HCT116 (cell line): ENCODE measurements around the gene TIMM50. TPM values are rescaled to one million over a fixed set of nuclear protein-coding genes. Genes with fewer than 3 reads are reported as not detected.

ENCODE experiments used
- ATAC-seq: fragments of 200-7000 bp; cut with Tn5 transposase; 2 replicates; pipeline ENCODE4 v1.9.1; 2020; ENCODE audit warnings: mild to moderate bottlenecking, moderate library complexity
- BruUV-seq: library from RNA; stranded (reverse); fragments of 400-500 nt; replicated peaks from 2 replicates; lab custom pipeline; 2021; lab: Mats Ljungman, UMichigan
- CTCF ChIA-PET: fragments of 300-600 bp; sonication (Branson Sonifier 250); formaldehyde crosslinking; loops from one replicate; lab custom pipeline; 2021; ENCODE audit warnings: antibody characterized with exemption; lab: Charles Lee
- POLR2A ChIA-PET: fragments of 300-600, 350-600 bp; sonication (Branson Sonifier 250); formaldehyde crosslinking; loops from one replicate; lab custom pipeline; 2021; ENCODE audit warnings: antibody characterized with exemption; lab: Charles Lee
- RAD21 ChIA-PET, 2 experiments: fragments of 300-600 bp; sonication (Branson Sonifier 250); formaldehyde crosslinking; loops; one replicate each; lab custom pipeline; 2023; ENCODE audit warnings: low total read pairs in 2 of 2; ENCODE audit not compliant: uncharacterized antibody in 2 of 2, unreplicated experiment in 2 of 2, low non-redundant PET in 1 of 2; lab: Charles Lee
- DNase-seq: peaks from one replicate; pipeline ENCODE4 v3.0.0-alpha.2; 2010; ENCODE audit warnings: low read depth, low spot score
- H2AFZ ChIP-seq: fragments of 200-600 bp; shearing (Covaris generic), sonication (generic); 2 replicates; pipeline ENCODE4 v1.6.1; 2017; ENCODE audit warnings: low read depth, mixed run types, mixed read lengths, antibody characterized with exemption, low read length; ENCODE audit not compliant: poor library complexity, severe bottlenecking
- H3K27ac ChIP-seq: 2 replicates; pipeline ENCODE4 v1.5.1; 2012; ENCODE audit warnings: low read depth, low read length
- H3K27me3 ChIP-seq: fragments of 200-600 bp; sonication (generic); 2 replicates; pipeline ENCODE4 v1.6.1; 2016; ENCODE audit warnings: mixed run types, low read length, mixed read lengths; ENCODE audit not compliant: insufficient read depth
- H3K36me3 ChIP-seq, 2 experiments: fragments of 200-500 bp in 1 of 2; fragments of 200-600 bp in 1 of 2; sonication (Bioruptor generic) in 1 of 2; sonication (generic) in 1 of 2; 2 replicates each; pipeline versions ENCODE4 v1.5.1 to v1.6.1; 2014 to 2016; ENCODE audit warnings: low read length in 2 of 2, inconsistent platforms in 1 of 2, mixed read lengths in 1 of 2, mixed run types in 1 of 2; ENCODE audit not compliant: insufficient read depth in 2 of 2, control insufficient read depth in 1 of 2
- H3K4me1 ChIP-seq, 2 experiments: fragments of 200-600 bp in 1 of 2; sonication (generic) in 1 of 2; 2 replicates each; pipeline versions ENCODE4 v1.5.1 to v1.6.1; 2012 to 2017; ENCODE audit warnings: low read length in 2 of 2, inconsistent platforms in 1 of 2, mild to moderate bottlenecking in 1 of 2, mixed read lengths in 1 of 2, mixed run types in 1 of 2, moderate library complexity in 1 of 2; ENCODE audit not compliant: insufficient read depth in 2 of 2, control insufficient read depth in 1 of 2
- H3K4me2 ChIP-seq: fragments of 200-600 bp; sonication (generic); 2 replicates; pipeline ENCODE4 v1.6.1; 2017; ENCODE audit warnings: mixed run types, low read length, mixed read lengths
- H3K4me3 ChIP-seq, 2 experiments: fragments of 200-600 bp in 1 of 2; sonication (generic) in 1 of 2; replicated peaks in 1 of 2; 2 replicates each; pipeline ENCODE4 v1.5.1; 2011 to 2016; ENCODE audit warnings: low read length in 2 of 2, control low read depth in 1 of 2, low read depth in 1 of 2, mild to moderate bottlenecking in 1 of 2, mixed read lengths in 1 of 2, mixed run types in 1 of 2
- H3K79me2 ChIP-seq: fragments of 200-600 bp; sonication (generic); 2 replicates; pipeline ENCODE4 v1.6.1; 2017; ENCODE audit warnings: mild to moderate bottlenecking, mixed run types, low read length, moderate library complexity, mixed read lengths; ENCODE audit not compliant: insufficient read depth
- H3K9ac ChIP-seq: fragments of 200-600 bp; sonication (generic); 2 replicates; pipeline ENCODE4 v1.6.1; 2016; ENCODE audit warnings: low read length, mixed read lengths
- H3K9me2 ChIP-seq: fragments of 200-600 bp; sonication (generic), shearing (Covaris generic); 2 replicates; pipeline ENCODE4 v1.6.1; 2017; ENCODE audit warnings: mixed run types, mild to moderate bottlenecking, moderate library complexity; ENCODE audit not compliant: insufficient read depth
- H3K9me3 ChIP-seq, 2 experiments: fragments of 200-500 bp in 1 of 2; fragments of 200-600 bp in 1 of 2; sonication (Bioruptor generic) in 1 of 2; sonication (generic) in 1 of 2; 2 replicates each; pipeline ENCODE4 v1.6.1; 2014 to 2017; ENCODE audit warnings: low read length in 2 of 2, mixed read lengths in 2 of 2, inconsistent platforms in 1 of 2, low read depth in 1 of 2, mild to moderate bottlenecking in 1 of 2, mixed run types in 1 of 2, moderate library complexity in 1 of 2; ENCODE audit not compliant: control insufficient read depth in 1 of 2, insufficient read depth in 1 of 2
- H4K20me1 ChIP-seq: fragments of 200-600 bp; sonication (generic), shearing (Covaris generic); 2 replicates; pipeline ENCODE4 v1.6.1; 2017; ENCODE audit warnings: mixed run types, mild to moderate bottlenecking, moderate library complexity; ENCODE audit not compliant: insufficient read depth
- CEBPB ChIP-seq: IDR thresholded peaks from 2 replicates; pipeline ENCODE4 v1.6.1; 2012; ENCODE audit warnings: low read depth
- EGR1 ChIP-seq: IDR thresholded peaks from 2 replicates; pipeline ENCODE4 v1.6.1; 2012; ENCODE audit warnings: low read depth
- EZH2phosphoT487 ChIP-seq: fragments of 200-600 bp; IDR thresholded peaks from 2 replicates; pipeline ENCODE4 v1.6.1; 2018; ENCODE audit warnings: antibody characterized with exemption, borderline replicate concordance
- FOSL1 ChIP-seq: IDR thresholded peaks from 2 replicates; pipeline ENCODE4 v1.6.1; 2012; ENCODE audit warnings: low read depth
- JUND ChIP-seq: IDR thresholded peaks from 2 replicates; pipeline ENCODE4 v1.6.1; 2012
- MAX ChIP-seq: IDR thresholded peaks from 2 replicates; pipeline ENCODE4 v1.6.1; 2012
- RAD21 ChIP-seq: IDR thresholded peaks from 2 replicates; pipeline ENCODE4 v1.6.1; 2012; ENCODE audit warnings: low read depth, mild to moderate bottlenecking
- SIN3A ChIP-seq: IDR thresholded peaks from 2 replicates; pipeline ENCODE4 v1.6.1; 2012; ENCODE audit warnings: low read depth
- SRF ChIP-seq: IDR thresholded peaks from 2 replicates; pipeline ENCODE4 v1.6.1; 2012; ENCODE audit warnings: low read depth
- intact Hi-C: fragments of 100-400 bp; cut with micrococcal nuclease; formaldehyde crosslinking; loops from 2 replicates; pipeline ENCODE4 v1.10.0; 2022
- total RNA-seq: library from RNA; stranded (reverse); gene quantifications from one replicate; pipeline ENCODE4 v1.2.1, GENCODE V29; 2021; ENCODE audit not compliant: unreplicated experiment
- TF ChIP-seq, protein P1 (sequence below): IDR thresholded peaks from 2 replicates; pipeline ENCODE4 v1.6.1; 2012
- TF ChIP-seq, protein P2 (sequence below): IDR thresholded peaks from 2 replicates; pipeline ENCODE4 v1.6.1; 2012; ENCODE audit warnings: low read depth

The TIMM50 gene
- total RNA-seq, 1 experiment from 2014 or later = 111 TPM

- no peaks in the 10 kb centered on the region for H4K20me1 ChIP-seq
- ChIA-PET CTCF (interaction anchor here (1.4 kb wide), 1 partner anchor 8 kb away, joined by 3 read pairs; no protein-coding TSS in a partner anchor), RAD21 (no interaction called here), POLR2A (no interaction called here)
- no peaks in the 10 kb centered on the region for H3K9me3 ChIP-seq
- no peaks in the 10 kb centered on the region for H3K4me1 ChIP-seq
- peaks cover 43 to 61% of the 10 kb centered on the region in 2 experiments for H3K36me3 ChIP-seq
- no peak overlapping the region for H2AFZ ChIP-seq
- H3K4me2 ChIP-seq = no peak overlapping the region
- H3K79me2 ChIP-seq = peaks cover 21% of the 10 kb centered on the region; the same call in 1 of the 2 replicates
- H3K9ac ChIP-seq = no peak overlapping the region
- no peak overlapping the region for H3K4me3 ChIP-seq
- DNase-seq (no peak), ATAC-seq (no peak)
- TF ChIP-seq JUND (no peak), FOSL1 (no peak), MAX (no peak), CEBPB (no peak), SIN3A (no peak), EZH2phosphoT487 (no peak)
- TF ChIP-seq, protein P1, sequence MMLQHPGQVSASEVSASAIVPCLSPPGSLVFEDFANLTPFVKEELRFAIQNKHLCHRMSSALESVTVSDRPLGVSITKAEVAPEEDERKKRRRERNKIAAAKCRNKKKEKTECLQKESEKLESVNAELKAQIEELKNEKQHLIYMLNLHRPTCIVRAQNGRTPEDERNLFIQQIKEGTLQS = no peak
- no peaks in the 10 kb centered on the region for H3K27me3 ChIP-seq
- intact Hi-C loops = no loop called here
- H3K27ac ChIP-seq = no peak overlapping the region
- BruUV-seq = no TSS peak
- no peaks in the 10 kb centered on the region for H3K9me2 ChIP-seq
These were observed 14.5 kb upstream of the TIMM50 start for GRCh38 chr19:39465956-39466747.

GRCh38 chr19:39467941-39468340 is 12.7 kb upstream of the TIMM50 start:
- ChIA-PET RAD21 (no interaction called here), CTCF (no interaction called here), POLR2A (no interaction called here)
- Histone ChIP-seq H3K4me2 (no peak overlapping the region), H3K27me3 (no peaks in the 10 kb centered on the region), H3K4me3 (no peak overlapping the region), H3K9me2 (no peaks in the 10 kb centered on the region), H3K9me3 (no peaks in the 10 kb centered on the region), H4K20me1 (no peaks in the 10 kb centered on the region), H2AFZ (no peak overlapping the region), H3K79me2 (peaks cover 21% of the 10 kb centered on the region; the same call in 1 of the 2 replicates), H3K9ac (no peak overlapping the region), H3K36me3 (peaks cover 51 to 76% of the 10 kb centered on the region in 2 experiments), H3K4me1 (no peaks in the 10 kb centered on the region), H3K27ac (no peak overlapping the region)
- no peak for DNase-seq
- TF ChIP-seq, protein P2, sequence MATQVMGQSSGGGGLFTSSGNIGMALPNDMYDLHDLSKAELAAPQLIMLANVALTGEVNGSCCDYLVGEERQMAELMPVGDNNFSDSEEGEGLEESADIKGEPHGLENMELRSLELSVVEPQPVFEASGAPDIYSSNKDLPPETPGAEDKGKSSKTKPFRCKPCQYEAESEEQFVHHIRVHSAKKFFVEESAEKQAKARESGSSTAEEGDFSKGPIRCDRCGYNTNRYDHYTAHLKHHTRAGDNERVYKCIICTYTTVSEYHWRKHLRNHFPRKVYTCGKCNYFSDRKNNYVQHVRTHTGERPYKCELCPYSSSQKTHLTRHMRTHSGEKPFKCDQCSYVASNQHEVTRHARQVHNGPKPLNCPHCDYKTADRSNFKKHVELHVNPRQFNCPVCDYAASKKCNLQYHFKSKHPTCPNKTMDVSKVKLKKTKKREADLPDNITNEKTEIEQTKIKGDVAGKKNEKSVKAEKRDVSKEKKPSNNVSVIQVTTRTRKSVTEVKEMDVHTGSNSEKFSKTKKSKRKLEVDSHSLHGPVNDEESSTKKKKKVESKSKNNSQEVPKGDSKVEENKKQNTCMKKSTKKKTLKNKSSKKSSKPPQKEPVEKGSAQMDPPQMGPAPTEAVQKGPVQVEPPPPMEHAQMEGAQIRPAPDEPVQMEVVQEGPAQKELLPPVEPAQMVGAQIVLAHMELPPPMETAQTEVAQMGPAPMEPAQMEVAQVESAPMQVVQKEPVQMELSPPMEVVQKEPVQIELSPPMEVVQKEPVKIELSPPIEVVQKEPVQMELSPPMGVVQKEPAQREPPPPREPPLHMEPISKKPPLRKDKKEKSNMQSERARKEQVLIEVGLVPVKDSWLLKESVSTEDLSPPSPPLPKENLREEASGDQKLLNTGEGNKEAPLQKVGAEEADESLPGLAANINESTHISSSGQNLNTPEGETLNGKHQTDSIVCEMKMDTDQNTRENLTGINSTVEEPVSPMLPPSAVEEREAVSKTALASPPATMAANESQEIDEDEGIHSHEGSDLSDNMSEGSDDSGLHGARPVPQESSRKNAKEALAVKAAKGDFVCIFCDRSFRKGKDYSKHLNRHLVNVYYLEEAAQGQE = no peak
- TF ChIP-seq MAX = no peak
- no peak for TF ChIP-seq CEBPB
- TF ChIP-seq EZH2phosphoT487 = no peak
- no peak for TF ChIP-seq EGR1
- TF ChIP-seq SRF = no peak
- no peak for TF ChIP-seq RAD21
- ATAC-seq = no peak
- intact Hi-C loops = no loop called here
- BruUV-seq = no TSS peak
